NCI-H460 (cell line): ENCODE results near the gene EPHA10. TPM values are rescaled to one million over a fixed set of nuclear protein-coding genes. Genes with fewer than 3 reads are reported as not detected.
"Not testable (repeated sequence)": the region's sequence is repeated elsewhere in the genome, so short reads cannot be mapped to it uniquely, and the experiment has no call there.

ENCODE experiments used
- DNase-seq: peaks from one replicate; pipeline ENCODE4 v3.0.0-alpha.2; 2016; ENCODE audit warnings: low read depth; ENCODE audit errors: extremely low read depth
- total RNA-seq: library from RNA; depleted of rRNA; stranded (reverse); fragments of >200 nt; shearing (Covaris generic); gene quantifications from 2 replicates; pipeline ENCODE4 v1.2.3, GENCODE V29; 2014

EPHA10 gene
- total RNA-seq, 1 experiment from 2014 or later = 0.05 TPM

DNA sequence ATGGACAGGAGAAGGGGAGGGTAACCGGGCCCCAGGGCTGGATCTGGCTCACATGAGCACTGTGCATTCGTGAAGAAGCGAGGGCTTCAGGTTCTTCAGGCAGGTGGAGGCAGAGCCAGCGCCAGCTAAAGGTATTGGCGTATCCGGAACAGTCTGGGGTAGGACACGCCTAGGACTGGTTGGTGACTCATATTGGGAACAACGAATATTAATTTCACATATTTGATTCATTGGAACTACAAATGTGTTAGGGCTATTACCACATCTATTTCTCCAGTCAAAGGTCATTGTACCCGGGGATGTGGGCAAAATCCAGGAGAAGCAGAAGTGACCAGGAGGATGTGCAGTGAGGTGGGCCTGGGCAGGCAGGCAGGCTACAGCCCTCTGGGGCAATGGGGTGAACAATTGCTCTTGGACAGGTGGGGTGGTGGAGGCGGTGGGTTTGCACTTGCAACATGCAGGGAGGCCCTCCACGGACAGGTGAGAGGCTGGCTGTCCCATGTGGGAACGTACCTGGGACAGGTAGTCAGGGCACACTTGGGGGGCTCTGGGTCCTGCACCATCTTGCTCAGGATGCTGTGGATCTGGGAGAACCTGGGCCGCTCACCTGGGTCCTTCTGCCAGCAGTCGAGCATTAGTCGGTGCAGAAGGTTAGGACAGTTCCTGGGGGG is 45.9 kb downstream of the EPHA10 start:
- DNase-seq = no peak

DNA sequence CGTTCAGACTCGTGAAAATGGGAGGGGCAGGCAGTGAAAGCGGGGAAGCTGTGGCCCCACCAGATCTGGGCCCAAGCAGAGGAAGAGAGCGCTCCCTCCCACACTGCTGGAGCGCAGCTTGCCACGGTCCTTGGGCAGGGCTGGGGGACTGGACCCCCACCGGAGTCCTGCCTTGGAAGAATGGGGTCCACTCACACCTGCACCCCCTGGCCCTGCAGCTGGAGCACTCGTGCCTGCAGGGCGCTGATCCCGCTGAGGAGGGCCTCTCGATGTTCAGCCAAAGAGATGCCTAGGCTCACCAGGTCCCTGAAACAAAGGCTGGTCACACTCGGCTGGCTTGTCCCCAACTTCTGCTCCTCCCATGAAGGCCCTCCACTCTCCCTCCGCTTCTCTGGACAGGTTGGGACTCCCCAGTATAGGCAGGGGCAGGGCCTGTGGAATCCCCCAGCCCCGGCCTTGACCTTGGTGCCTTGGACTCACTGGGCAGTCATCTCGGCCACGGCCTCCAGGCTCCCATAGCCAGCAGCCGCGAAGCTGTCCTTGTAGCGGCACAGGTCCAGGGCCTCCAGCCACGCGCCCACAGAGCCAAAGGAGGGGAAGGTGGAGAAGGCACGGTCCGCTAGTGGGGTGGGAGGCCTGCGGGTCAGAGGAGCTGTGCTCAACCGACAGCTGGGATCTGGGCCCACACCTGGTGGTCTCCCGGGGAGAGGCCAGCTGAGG is 46.6 kb downstream of the EPHA10 start:
- no peak for DNase-seq

GRCh38 chr1:37717631-37718030 is 47.3 kb downstream of the EPHA10 start:
- no peak for DNase-seq

DNA sequence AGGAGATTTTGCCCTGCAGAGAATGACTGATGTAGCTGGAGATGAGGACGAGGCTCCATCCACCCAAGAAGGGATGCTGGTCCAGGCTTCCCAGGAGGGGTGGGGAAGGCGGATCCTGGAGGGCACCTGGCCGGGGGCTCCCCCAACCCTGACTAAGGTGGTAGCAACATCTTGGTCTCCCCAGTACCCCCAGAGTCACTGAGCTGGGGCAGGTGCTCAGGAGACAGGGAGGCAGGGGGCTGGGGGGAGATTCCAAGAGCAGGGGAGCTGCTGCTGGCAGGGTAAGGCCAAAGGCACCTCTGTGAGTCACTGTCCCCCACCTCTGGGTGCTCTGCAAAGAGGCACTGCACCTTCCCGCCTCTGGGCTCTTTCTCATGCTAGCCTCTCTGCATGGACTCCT is 48.6 kb downstream of the EPHA10 start:
- DNase-seq = no peak

DNA sequence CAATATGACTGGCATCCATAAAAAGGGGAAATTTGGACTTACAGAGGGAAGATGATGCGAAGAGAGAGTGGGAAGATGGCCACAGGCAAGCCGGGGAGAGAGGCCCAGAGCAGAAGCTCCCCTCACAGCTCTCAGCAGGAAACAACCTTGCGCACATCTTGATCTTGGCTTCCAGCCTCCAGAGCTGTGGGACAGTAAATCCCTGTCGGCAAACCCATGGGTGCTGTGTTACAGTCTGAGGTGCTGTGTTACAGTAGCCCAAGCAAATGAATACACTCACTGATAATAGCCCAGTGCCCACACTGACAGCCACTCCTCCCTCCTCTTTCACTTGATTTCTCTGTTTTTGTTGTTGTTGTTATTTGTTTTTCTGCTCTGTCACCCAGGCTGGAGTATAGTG is 50.2 kb downstream of the EPHA10 start:
- DNase-seq = no peak

GRCh38 chr1:37714226-37714625 is 50.7 kb downstream of the EPHA10 start:
- DNase-seq = no peak

- DNase-seq = no peak
Measured at GRCh38 chr1:37708471-37708870, 56.4 kb downstream of the EPHA10 start.

- DNase-seq = no peak
Measured at GRCh38 chr1:37705399-37705798, 59.5 kb downstream of the EPHA10 start.

GRCh38 chr1:37704966-37705365 is 60.0 kb downstream of the EPHA10 start:
- DNase-seq = no peak

- no peak for DNase-seq
Measured at GRCh38 chr1:37703061-37703460, 61.9 kb downstream of the EPHA10 start.

DNA sequence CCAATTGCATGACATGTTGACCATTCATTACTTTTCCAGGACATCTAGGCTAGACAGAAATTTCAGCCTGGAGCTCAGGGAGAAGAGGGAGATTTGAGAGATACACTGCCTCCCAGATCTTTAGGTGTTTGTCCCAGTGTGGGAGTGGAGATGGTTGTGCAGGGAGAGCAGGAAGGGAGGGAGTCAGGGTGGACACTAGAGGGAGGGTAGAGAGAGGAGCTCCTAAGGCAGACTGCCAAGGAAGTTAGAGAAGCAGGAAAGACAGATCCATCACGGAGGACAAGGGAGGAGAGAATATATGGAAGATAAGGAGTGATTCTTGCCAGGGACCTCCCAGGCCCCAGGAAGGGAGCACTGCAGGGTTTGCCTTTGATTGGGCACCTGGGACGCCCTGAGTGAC is 63.9 kb downstream of the EPHA10 start:
- DNase-seq = no peak

GRCh38 chr1:37699147-37699546 is 65.8 kb downstream of the EPHA10 start:
- DNase-seq = no peak

- no peak for DNase-seq
Measured at GRCh38 chr1:37697737-37698136, 67.2 kb downstream of the EPHA10 start.

- DNase-seq = no peak
Measured at GRCh38 chr1:37697090-37697489, 67.8 kb downstream of the EPHA10 start.

GRCh38 chr1:37692834-37693175 is 72.1 kb downstream of the EPHA10 start:
- no peak for DNase-seq

DNA sequence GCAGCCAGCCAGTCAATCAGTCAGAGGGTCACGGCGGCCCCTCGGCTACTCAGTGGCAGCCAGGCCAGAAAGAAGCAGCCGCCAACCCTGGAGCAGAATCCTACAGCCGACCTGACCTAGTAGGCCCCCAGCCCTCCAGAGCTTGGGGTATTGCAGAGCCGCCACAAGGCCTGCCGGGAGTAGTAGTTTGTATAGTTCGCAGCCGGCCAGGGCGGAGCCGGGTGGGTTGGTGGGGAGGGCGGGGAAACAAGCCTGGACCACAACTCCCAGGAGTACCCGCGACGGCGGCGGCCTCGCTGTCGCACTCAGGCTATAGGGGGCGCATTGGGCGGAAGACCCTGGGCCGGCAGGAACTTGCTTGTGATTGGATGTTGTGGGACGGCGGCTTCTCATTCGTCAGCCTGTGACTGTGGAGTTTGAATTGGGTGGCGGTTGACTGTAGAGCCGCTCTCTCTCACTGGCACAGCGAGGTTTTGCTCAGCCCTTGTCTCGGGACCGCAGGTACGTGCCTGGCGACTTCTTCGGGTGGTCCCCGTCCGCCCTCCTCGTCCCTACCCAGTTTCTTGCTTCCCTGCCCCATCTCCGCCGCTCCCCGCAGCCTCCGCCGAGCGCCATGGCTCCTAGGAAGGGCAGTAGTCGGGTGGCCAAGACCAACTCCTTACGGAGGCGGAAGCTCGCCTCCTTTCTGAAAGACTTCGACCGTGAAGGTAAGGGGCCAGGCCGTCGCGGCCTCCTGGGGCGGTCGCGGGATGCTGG is 72.7 kb downstream of the EPHA10 start, which contains the start of gene CDCA8:
Gene CDCA8 (plus strand): TSS at position 439 of the 756 bp plus-strand sequence. CDS start 175 bp downstream, at position 614.
- DNase-seq = peak; percentile 93

DNA sequence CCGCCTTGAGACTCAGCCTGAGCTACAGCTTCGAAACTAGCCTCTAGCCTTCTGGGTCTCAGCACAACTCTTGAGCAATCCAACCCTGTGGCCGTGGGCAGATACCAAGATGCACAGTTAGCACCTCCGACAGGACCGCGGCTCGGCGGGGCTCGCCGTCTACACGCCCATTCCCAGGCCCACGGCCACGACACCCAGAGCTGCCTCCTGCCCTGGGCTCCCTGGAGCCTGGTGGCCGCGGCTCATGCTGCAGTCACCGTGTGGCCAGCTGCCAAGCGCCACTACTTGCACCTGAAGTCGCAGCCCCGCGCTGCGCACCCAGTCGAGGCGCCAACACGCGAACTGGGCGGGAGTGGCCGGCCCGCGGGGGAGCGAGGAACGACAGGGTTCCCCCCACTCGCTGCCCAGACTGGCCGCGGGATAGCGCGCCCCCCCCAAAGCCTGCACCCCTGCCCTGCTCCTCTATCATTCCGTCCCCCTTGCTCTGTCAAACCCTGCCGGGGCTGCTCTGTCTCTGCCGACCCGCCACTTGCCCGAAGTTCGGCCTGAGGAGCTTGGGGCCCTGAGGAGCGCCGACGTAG is 73.3 kb downstream of the EPHA10 start:
- DNase-seq = no peak

DNA sequence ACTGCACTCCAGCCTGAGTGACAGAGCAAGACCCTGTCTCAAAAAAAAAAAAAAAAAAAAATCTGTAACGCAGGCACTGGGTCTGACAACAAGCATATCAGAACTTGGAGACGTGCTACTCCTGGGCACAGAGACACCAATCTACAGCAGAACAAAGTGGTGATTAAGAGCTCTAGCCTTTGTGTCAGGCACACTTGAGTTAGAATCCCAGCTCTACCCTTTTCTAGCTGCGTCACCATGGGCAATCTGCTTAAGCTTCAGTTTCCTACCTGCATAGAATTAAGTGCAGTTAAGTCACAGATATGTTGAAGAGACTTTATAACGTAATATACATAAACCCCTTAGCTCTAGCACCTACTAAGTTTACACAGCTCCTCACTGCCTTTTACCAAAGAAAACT is 76.0 kb downstream of the EPHA10 start:
- no peak for DNase-seq

GRCh38 chr1:37687764-37688163 is 77.2 kb downstream of the EPHA10 start:
- DNase-seq = not testable (repeated sequence)

GRCh38 chr1:37685722-37686121 is 79.2 kb downstream of the EPHA10 start:
- DNase-seq = no peak

DNA sequence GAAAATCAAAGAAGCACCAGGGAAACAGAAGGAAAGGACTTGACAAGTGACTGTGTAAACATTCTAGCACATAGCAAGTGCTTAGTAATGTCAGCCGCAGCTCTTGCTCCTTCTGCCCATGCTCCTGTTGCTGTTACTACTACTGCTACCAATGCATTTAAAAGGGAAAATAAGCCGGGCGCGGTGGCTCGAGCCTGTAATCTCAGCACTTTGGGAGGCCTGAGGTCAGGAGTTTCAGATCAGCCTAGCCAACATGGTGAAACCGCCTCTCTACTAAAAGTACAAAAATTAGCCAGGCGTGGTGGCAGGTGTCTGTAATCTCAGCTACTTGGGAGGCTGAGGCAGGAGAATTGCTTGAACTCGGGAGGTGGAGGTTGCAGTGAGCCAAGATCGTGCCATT is 80.7 kb downstream of the EPHA10 start:
- DNase-seq = not testable (repeated sequence)
